Measurements from ENCODE around the gene HDAC5. TPM values are rescaled to one million over a fixed set of nuclear protein-coding genes. Genes with fewer than 3 reads are reported as not detected.

HDAC5 gene
- polyA plus RNA-seq, 4 donors = 10.1 to 39.9 (median 17.3) TPM

GRCh38 chr17:44030482-44030881, 93.0 kb downstream of the HDAC5 start:
- Histone ChIP-seq H3K27ac (ENCODE audit: low read depth in 1 of 3, low read length in 2 of 3) (no peak overlapping the region), H3K27me3 (ENCODE audit: control insufficient read depth in 3 of 3, insufficient read depth in 3 of 3, low read length in 3 of 3) (no peaks in the 10 kb centered on the region), H3K9me3 (ENCODE audit: control insufficient read depth in 2 of 2, insufficient read depth in 1 of 2, low read depth in 1 of 2, low read length in 1 of 2) (no peaks in the 10 kb centered on the region), H3K4me1 (ENCODE audit: control insufficient read depth in 3 of 3, insufficient read depth in 2 of 3, low read depth in 1 of 3, low read length in 2 of 3) (no peaks in the 10 kb centered on the region), H3K36me3 (ENCODE audit: control insufficient read depth in 3 of 3, insufficient read depth in 2 of 3, low read depth in 1 of 3, low read length in 3 of 3) (peaks cover 0 to 39% (median 6%) of the 10 kb centered on the region in 3 donors), H3K4me3 (ENCODE audit: low read depth in 1 of 3, low read length in 3 of 3) (no peak overlapping the region)
- 83 to 89% (median 88%) methylated on average over 3 of the region's 3 CpGs for WGBS, 3 donors
- DNase-seq (no peak), FAIRE-seq (no peak)

- H3K36me3 ChIP-seq (ENCODE audit: control insufficient read depth in 3 of 3, insufficient read depth in 2 of 3, low read depth in 1 of 3, low read length in 3 of 3) = peaks cover 0 to 46% (median 6%) of the 10 kb centered on the region in 3 donors
These were observed 93.7 kb downstream of the HDAC5 start for GRCh38 chr17:44029736-44030135.

More at GRCh38 chr17:44029736-44030135, 93.7 kb downstream of the HDAC5 start:
- DNase-seq (no peak), FAIRE-seq (no peak)
- WGBS, 3 donors = 84 to 92% (median 89%) methylated on average over 5 of the region's 5 CpGs
- Histone ChIP-seq H3K27ac (ENCODE audit: low read depth in 1 of 3, low read length in 2 of 3) (no peak overlapping the region), H3K4me3 (ENCODE audit: low read depth in 1 of 3, low read length in 3 of 3) (no peak overlapping the region), H3K4me1 (ENCODE audit: control insufficient read depth in 3 of 3, insufficient read depth in 2 of 3, low read depth in 1 of 3, low read length in 2 of 3) (no peaks in the 10 kb centered on the region), H3K9me3 (ENCODE audit: control insufficient read depth in 2 of 2, insufficient read depth in 1 of 2, low read depth in 1 of 2, low read length in 1 of 2) (no peaks in the 10 kb centered on the region), H3K27me3 (ENCODE audit: control insufficient read depth in 3 of 3, insufficient read depth in 3 of 3, low read length in 3 of 3) (no peaks in the 10 kb centered on the region)

Other genes starting within 250 kb of the HDAC5 start
- gene MPP2, start 216.1 kb downstream of the HDAC5 start, polyA plus RNA-seq = 1 to 10 TPM in 2 of 4 donors, under 1 TPM in 1, not detected in 1; 0.27 to 1.8 (median 1.1) TPM
- 1 to 10 TPM in 1 of 4 donors, not detected in 3; 5.5 TPM for gene PPY, start 181.2 kb downstream of the HDAC5 start, polyA plus RNA-seq
- gene PYY, start 169.7 kb downstream of the HDAC5 start, polyA plus RNA-seq = 100 to 1,000 TPM in 1 of 4 donors, 10 to 100 TPM in 1, 1 to 10 TPM in 1, not detected in 1; 1.8 to 192 (median 10.5) TPM
- 10 to 100 TPM; 16.8 to 58.6 (median 50.6) TPM for gene NAGS, start 119.0 kb downstream of the HDAC5 start, polyA plus RNA-seq
- gene TMEM101, start 108.7 kb downstream of the HDAC5 start, polyA plus RNA-seq = 10 to 100 TPM; 11.3 to 47.5 (median 27.7) TPM
- 10 to 100 TPM; 24.8 to 36.4 (median 28.2) TPM for gene LSM12, start 57.0 kb downstream of the HDAC5 start, polyA plus RNA-seq
- 10 to 100 TPM; 17.6 to 69.2 (median 39.3) TPM for gene G6PC3, start 52.9 kb downstream of the HDAC5 start, polyA plus RNA-seq
- gene HROB, start 18.3 kb upstream of the HDAC5 start, polyA plus RNA-seq = 1 to 10 TPM in 3 of 4 donors, not detected in 1; 1.4 to 3.0 (median 2.3) TPM
- 1 to 10 TPM in 1 of 4 donors, under 1 TPM in 1, not detected in 2; 0.15 to 2.5 TPM for gene ASB16, start 47.1 kb upstream of the HDAC5 start, polyA plus RNA-seq
- gene TMUB2, start 63.3 kb upstream of the HDAC5 start, polyA plus RNA-seq = 10 to 100 TPM; 28.7 to 40.2 (median 32.3) TPM
- gene ATXN7L3, start 76.2 kb upstream of the HDAC5 start, polyA plus RNA-seq = 10 to 100 TPM; 40.3 to 44.1 (median 43.1) TPM
- gene UBTF, start 96.0 kb upstream of the HDAC5 start, polyA plus RNA-seq = 10 to 100 TPM; 32.7 to 61.8 (median 38.2) TPM
- 1 to 10 TPM in 1 of 4 donors, not detected in 3; 1.3 TPM for gene SLC4A1, start 144.5 kb upstream of the HDAC5 start, polyA plus RNA-seq
- 1 to 10 TPM; 1.1 to 6.8 (median 3.8) TPM for gene RUNDC3A, start 185.0 kb upstream of the HDAC5 start, polyA plus RNA-seq
- 100 to 1,000 TPM in 3 of 4 donors, 10 to 100 TPM in 1; 95.0 to 165 (median 139) TPM for gene SLC25A39, start 201.2 kb upstream of the HDAC5 start, polyA plus RNA-seq
- gene GRN, start 221.7 kb upstream of the HDAC5 start, polyA plus RNA-seq = 100 to 1,000 TPM in 2 of 4 donors, 10 to 100 TPM in 2; 82.3 to 842 (median 111) TPM
- gene FAM171A2, start 240.2 kb upstream of the HDAC5 start, polyA plus RNA-seq = 1 to 10 TPM in 1 of 4 donors, under 1 TPM in 1, not detected in 2; 0.87 to 3.1 TPM